KG1 (cell line): Measurements from ENCODE around the gene CD160.
"Not testable (repeated sequence)": the region's sequence is repeated elsewhere in the genome, so short reads cannot be mapped to it uniquely, and the experiment has no call there.

Experiments used
- DNase-seq: peaks from one replicate; lab custom pipeline; 2025; lab: John Stamatoyannopoulos, UW

Gene CD160

GRCh38 chr1:145719230-145720079 is at the start of gene CD160:
Gene CD160, plus strand, starts transcription at chr1:145719499. Its CDS starts 8,829 bp downstream, at chr1:145728328.
- no peak for DNase-seq

- DNase-seq, result not testable (repeated sequence)
These were observed 48.1 kb upstream of the CD160 start for GRCh38 chr1:145670995-145671745.

GRCh38 chr1:145673217-145673616 is 46.1 kb upstream of the CD160 start:
- not testable (repeated sequence) for DNase-seq

- DNase-seq, result not testable (repeated sequence)
These were observed 34.4 kb upstream of the CD160 start for GRCh38 chr1:145684858-145685257.

- DNase-seq, result not testable (repeated sequence)
These were observed 33.2 kb upstream of the CD160 start for GRCh38 chr1:145686078-145686477.

GRCh38 chr1:145688328-145688727 is 31.0 kb upstream of the CD160 start:
- no peak for DNase-seq

GRCh38 chr1:145688924-145689323 is 30.4 kb upstream of the CD160 start:
- DNase-seq, result no peak

GRCh38 chr1:145689922-145690321 is 29.4 kb upstream of the CD160 start:
- no peak for DNase-seq

- no peak for DNase-seq
These were observed 28.4 kb upstream of the CD160 start for GRCh38 chr1:145690587-145691558.

GRCh38 chr1:145692785-145693443 is 26.4 kb upstream of the CD160 start:
- no peak for DNase-seq

GRCh38 chr1:145695821-145696629 is 23.3 kb upstream of the CD160 start:
- no peak for DNase-seq

- no peak for DNase-seq
These were observed 22.7 kb upstream of the CD160 start for GRCh38 chr1:145696630-145696960.

- DNase-seq, result no peak
These were observed 17.9 kb upstream of the CD160 start for GRCh38 chr1:145701306-145701862.

GRCh38 chr1:145702052-145702451 is 17.2 kb upstream of the CD160 start:
- no peak for DNase-seq

GRCh38 chr1:145702826-145703225 is 16.5 kb upstream of the CD160 start:
- DNase-seq, result no peak

GRCh38 chr1:145705622-145706021 is 13.7 kb upstream of the CD160 start:
- DNase-seq, result no peak

- no peak for DNase-seq
These were observed 13.1 kb upstream of the CD160 start for GRCh38 chr1:145706086-145706664.

- DNase-seq, result no peak
These were observed 12.0 kb upstream of the CD160 start, which contains the start of gene PDZK1 for GRCh38 chr1:145707183-145707867. Gene PDZK1, minus strand, starts transcription at chr1:145707368. Its CDS starts 19,347 bp downstream, at chr1:145688021.

GRCh38 chr1:145708063-145708462 is 11.2 kb upstream of the CD160 start:
- DNase-seq, result no peak
